Measurements from ENCODE around the gene RBFOX2.

DNA sequence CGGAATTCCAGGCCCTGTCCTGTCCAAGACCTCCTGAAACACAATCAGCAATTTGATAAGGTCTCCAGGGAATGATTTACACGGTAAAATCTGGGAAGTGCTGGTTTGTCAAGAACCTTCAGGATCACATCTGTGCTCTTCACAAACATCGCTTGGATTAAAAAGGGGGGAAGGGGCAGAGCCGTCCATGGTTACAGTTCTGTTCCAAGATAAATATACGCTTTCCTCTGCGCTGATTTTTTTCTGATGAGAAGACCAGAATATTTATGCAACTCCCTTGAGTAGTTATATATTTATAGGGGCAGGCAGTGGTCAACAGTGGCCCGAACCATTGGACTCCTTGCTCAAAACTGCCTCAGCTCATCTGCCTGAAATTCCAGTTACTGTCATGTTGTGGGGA is 320.2 kb downstream of the RBFOX2 start:
- TF ChIP-seq POLR2AphosphoS5 (IDR thresholded peaks at IDR 0.05; ENCODE audit: low read depth, low read length) (no peak), CHD2 (IDR thresholded peaks at IDR 0.05; ENCODE audit: low read length, partially characterized antibody) (no peak), RCOR1 (IDR thresholded peaks at IDR 0.05; ENCODE audit: low read length) (no peak), TAF1 (IDR thresholded peaks at IDR 0.05; ENCODE audit: borderline replicate concordance, low read depth, low read length) (no peak), RFX5 (IDR thresholded peaks at IDR 0.05; ENCODE audit: low read length) (no peak), EP300 (IDR thresholded peaks at IDR 0.05; ENCODE audit: borderline replicate concordance in 1 of 2, low read depth in 1 of 2, low read length in 1 of 2) (no peak), SMC3 (IDR thresholded peaks at IDR 0.05; ENCODE audit: low read depth, low read length) (no peak), TCF12 (IDR thresholded peaks at IDR 0.05) (no peak), FOSL2 (IDR thresholded peaks at IDR 0.05; ENCODE audit: borderline replicate concordance, low read depth) (no peak), MEF2A (IDR thresholded peaks at IDR 0.05; ENCODE audit: borderline replicate concordance, low read depth) (no peak), MXI1 (IDR thresholded peaks at IDR 0.05; ENCODE audit: low read depth, low read length) (no peak)
- TF ChIP-seq, protein P1, sequence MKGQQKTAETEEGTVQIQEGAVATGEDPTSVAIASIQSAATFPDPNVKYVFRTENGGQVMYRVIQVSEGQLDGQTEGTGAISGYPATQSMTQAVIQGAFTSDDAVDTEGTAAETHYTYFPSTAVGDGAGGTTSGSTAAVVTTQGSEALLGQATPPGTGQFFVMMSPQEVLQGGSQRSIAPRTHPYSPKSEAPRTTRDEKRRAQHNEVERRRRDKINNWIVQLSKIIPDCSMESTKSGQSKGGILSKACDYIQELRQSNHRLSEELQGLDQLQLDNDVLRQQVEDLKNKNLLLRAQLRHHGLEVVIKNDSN (IDR thresholded peaks at IDR 0.05; ENCODE audit: borderline replicate concordance, low read depth): no peak
- TF ChIP-seq, protein P2, sequence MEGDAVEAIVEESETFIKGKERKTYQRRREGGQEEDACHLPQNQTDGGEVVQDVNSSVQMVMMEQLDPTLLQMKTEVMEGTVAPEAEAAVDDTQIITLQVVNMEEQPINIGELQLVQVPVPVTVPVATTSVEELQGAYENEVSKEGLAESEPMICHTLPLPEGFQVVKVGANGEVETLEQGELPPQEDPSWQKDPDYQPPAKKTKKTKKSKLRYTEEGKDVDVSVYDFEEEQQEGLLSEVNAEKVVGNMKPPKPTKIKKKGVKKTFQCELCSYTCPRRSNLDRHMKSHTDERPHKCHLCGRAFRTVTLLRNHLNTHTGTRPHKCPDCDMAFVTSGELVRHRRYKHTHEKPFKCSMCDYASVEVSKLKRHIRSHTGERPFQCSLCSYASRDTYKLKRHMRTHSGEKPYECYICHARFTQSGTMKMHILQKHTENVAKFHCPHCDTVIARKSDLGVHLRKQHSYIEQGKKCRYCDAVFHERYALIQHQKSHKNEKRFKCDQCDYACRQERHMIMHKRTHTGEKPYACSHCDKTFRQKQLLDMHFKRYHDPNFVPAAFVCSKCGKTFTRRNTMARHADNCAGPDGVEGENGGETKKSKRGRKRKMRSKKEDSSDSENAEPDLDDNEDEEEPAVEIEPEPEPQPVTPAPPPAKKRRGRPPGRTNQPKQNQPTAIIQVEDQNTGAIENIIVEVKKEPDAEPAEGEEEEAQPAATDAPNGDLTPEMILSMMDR (IDR thresholded peaks at IDR 0.05): no peak
- TF ChIP-seq, protein P3, sequence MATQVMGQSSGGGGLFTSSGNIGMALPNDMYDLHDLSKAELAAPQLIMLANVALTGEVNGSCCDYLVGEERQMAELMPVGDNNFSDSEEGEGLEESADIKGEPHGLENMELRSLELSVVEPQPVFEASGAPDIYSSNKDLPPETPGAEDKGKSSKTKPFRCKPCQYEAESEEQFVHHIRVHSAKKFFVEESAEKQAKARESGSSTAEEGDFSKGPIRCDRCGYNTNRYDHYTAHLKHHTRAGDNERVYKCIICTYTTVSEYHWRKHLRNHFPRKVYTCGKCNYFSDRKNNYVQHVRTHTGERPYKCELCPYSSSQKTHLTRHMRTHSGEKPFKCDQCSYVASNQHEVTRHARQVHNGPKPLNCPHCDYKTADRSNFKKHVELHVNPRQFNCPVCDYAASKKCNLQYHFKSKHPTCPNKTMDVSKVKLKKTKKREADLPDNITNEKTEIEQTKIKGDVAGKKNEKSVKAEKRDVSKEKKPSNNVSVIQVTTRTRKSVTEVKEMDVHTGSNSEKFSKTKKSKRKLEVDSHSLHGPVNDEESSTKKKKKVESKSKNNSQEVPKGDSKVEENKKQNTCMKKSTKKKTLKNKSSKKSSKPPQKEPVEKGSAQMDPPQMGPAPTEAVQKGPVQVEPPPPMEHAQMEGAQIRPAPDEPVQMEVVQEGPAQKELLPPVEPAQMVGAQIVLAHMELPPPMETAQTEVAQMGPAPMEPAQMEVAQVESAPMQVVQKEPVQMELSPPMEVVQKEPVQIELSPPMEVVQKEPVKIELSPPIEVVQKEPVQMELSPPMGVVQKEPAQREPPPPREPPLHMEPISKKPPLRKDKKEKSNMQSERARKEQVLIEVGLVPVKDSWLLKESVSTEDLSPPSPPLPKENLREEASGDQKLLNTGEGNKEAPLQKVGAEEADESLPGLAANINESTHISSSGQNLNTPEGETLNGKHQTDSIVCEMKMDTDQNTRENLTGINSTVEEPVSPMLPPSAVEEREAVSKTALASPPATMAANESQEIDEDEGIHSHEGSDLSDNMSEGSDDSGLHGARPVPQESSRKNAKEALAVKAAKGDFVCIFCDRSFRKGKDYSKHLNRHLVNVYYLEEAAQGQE (IDR thresholded peaks at IDR 0.05; ENCODE audit: low read depth, low read length): no peak
